Amniotic stem cell (primary cell): ENCODE data around the gene ZNF132.
"Not testable (repeated sequence)": the region's sequence is repeated elsewhere in the genome, so short reads cannot be mapped to it uniquely, and the experiment has no call there.

Experiments used
- DNase-seq: peaks from one replicate; lab custom pipeline; 2025; lab: John Stamatoyannopoulos, UW

The ZNF132 gene

GRCh38 chr19:58406818-58407657 is 32.9 kb downstream of the ZNF132 start:
- DNase-seq, result no peak

- not testable (repeated sequence) for DNase-seq
Measured at GRCh38 chr19:58403920-58404478, 36.0 kb downstream of the ZNF132 start.

DNA sequence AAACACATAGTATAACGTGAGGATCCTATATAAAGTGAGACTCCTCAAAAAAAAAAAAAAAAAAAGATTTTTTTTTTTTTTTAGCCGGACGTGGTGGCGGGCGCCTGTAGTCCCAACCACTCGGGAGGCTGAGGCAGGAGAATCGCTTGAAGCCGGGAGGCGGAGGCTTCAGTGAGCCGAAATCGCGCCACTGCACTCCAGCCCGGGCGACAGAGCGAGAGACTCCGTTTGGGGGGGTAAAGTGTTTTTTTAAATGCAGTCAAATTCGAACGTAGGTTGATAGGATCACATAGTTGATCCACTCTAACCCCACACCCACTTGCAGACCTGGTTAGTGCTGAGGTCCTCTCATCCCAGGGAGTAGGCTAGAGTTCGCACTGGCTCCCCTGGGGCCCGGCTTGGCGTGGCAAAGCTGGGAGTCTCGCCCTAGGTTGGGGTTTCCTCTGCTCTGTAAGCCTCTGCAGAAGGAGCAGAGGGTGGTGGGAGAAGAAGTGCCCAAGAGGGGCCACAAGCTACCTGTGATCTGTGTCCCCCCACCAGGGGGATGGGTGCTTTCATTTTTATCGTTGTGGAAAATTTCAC is 38.0 kb downstream of the ZNF132 start:
- no peak for DNase-seq

GRCh38 chr19:58400916-58401839 is 38.8 kb downstream of the ZNF132 start:
- DNase-seq, result peak; percentile 97

GRCh38 chr19:58400316-58400915 is 39.5 kb downstream of the ZNF132 start:
- no peak for DNase-seq

GRCh38 chr19:58399903-58400302 is 40.0 kb downstream of the ZNF132 start:
- DNase-seq, result no peak

- DNase-seq, result no peak
Measured at GRCh38 chr19:58398545-58398944, 41.4 kb downstream of the ZNF132 start.

GRCh38 chr19:58398087-58398486 is 41.9 kb downstream of the ZNF132 start:
- no peak for DNase-seq

DNA sequence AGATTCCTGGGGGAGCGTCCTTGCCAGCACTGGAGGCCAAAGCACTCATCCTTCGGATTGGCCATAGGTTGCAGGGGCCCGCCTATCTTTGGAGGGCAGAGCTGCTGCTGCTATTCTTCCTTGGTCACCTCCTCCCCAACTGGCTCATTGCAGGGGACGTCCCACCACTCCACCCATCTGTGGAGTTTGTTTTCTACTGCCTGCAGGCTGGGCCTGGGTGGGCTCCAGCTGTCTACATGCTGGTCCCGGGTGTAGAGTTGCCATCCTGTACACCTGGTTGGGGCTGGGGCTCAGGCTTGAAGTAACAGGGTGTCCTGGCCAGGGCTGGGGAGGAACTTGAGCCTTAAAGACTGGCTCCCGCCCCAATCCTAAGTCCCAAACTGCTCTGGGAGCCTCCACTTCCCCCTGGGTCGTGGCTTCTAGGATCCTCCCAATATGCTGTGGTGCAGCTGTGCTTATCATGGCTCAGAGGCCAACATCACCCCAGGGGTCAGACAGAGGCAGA is 42.4 kb downstream of the ZNF132 start:
- no peak for DNase-seq

DNA sequence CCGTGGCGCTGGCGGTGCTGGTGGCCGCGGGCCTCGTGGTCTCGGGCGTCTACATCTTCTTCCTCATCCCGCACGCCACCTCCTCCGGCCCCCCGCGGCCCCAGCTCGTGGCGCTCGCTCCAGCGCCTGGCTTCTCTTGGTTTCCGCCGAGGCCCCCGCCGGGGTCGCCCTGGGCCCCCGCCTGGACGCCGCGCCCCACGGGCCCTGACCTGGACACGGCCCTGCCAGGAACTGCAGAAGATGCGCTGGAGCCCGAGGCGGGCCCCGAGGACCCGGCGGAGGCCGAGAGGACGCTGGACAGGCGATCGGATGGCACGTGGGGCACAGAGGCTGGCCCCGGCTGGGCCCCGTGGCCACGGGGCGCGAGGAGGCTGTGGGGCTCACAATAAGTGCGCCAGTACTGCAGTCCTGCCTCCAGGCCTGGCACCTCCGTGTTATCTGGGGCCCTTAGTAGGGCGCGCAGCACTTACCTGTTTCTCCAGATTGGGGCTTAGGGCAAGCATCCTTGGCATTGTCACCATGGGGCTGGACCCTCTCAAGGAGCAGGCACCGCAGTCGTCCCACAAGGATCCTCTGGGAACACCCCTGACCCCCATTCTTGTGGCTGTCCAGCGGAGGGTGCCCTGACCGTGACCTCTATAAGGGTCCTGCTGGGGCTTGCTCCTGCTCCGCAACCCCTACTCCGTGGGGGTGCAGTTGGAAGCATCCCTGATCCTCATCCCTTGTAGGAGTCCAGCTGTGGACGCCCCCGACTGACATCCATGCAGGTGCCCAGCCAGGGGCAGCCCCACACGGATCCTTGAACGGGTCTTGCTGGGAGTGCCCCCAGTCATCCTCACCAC is 43.0 kb downstream of the ZNF132 start:
- no peak for DNase-seq

GRCh38 chr19:58395979-58396627 is 43.9 kb downstream of the ZNF132 start:
- no peak for DNase-seq

DNA sequence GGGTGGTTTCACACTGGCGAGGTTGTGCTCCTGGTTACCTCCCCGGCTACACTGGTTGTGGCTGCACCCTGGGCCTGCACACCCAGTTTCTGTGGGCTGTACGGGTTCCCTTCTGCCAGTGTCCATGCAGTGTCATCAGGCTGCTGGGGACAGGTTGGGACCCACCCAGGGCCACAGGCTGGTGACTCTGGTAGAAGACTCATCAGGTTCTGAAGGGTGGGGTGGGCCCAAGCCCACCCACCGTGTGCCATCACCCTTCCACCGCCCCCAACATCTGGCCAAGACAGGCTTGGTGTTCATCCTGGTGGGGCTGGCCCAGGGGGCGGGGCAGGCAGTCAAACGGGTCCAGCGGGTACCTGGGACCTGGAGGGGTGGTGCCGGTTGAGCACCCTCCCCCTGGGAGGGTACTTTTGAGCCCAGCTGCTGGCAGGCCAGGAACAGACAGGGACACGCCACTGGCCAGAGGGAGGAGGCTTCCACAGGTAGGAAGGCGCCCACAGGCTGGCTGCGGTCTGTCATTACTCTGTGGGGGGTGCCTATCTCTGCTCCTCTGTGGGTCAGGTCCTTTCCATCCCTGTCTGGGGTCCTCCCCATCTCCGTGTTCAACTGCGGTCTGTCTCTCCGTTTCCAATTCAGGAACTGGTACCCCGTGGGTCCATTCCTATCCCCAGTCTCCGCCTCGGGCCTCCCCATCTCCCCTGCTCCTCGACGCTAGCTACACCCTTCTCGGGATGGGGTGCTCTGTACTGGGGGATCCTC is 44.6 kb downstream of the ZNF132 start, which contains the start of gene RNF225:
TSS of gene RNF225 (plus strand) at position 437 of the 759 bp plus-strand sequence. CDS start 434 bp downstream, outside the sequence.
- DNase-seq, result no peak

DNA sequence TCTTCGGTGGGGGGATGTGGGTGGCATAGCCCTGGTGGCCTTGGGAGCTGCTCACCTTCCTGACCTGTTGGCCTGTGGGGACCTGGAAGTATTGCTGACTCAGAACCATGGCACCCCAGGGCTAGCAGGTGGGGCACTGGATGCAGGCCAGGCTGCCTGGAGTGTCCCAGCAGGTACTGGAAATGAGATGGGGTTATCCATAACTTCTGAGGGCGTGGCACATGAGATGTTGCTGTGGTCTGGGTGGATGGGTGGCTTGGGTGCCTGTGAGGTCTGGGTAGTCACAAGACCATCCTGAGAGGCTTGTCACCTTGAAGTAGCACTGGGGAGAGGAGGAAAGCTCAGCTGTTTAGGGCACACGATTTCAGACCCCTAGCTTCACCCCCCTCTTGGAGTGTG is 45.1 kb downstream of the ZNF132 start:
- DNase-seq, result no peak

DNA sequence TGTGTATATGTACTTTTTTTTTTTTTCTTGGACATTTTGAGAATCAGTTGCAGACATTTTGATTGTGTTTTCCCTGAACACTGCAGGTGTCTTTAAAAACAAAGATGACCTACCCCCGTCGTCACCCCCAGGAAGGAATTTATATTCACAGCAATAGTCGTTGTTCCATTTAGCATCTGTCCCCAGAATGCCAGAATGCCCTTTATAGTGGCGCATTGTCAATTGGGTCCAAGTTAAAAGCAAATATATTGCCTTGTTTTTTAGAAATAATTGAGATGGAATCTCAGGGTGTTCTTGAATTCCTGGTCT is 46.3 kb downstream of the ZNF132 start:
- no peak for DNase-seq

- no peak for DNase-seq
Measured at GRCh38 chr19:58392945-58393724, 46.8 kb downstream of the ZNF132 start.

DNA sequence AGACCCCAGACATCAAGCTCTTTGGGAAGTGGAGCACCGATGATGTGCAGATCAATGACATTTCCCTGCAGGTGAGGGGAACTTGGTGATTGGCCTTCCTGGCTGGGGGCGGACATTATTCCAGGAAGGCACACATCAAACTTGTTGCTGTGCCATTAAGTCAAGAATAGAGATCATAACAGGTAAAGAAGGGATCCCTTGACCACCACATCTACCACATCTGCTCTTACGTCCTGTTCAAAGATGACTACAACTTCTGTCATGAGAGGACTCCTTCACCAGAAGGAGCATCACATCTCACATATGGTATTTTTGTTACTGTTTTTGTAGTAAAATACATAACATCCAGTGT is 51.8 kb downstream of the ZNF132 start:
- DNase-seq, result no peak

GRCh38 chr19:58387338-58388174 is 52.4 kb downstream of the ZNF132 start:
- DNase-seq, result no peak
